NCI-H1436 (cell line): Measurements from ENCODE around the gene RNASE12.
"Not testable (repeated sequence)": the region's sequence is repeated elsewhere in the genome, so short reads cannot be mapped to it uniquely, and the experiment has no call there.

ENCODE experiments used
- DNase-seq: peaks from one replicate; lab custom pipeline; 2025; lab: John Stamatoyannopoulos, UW

Gene RNASE12

DNA sequence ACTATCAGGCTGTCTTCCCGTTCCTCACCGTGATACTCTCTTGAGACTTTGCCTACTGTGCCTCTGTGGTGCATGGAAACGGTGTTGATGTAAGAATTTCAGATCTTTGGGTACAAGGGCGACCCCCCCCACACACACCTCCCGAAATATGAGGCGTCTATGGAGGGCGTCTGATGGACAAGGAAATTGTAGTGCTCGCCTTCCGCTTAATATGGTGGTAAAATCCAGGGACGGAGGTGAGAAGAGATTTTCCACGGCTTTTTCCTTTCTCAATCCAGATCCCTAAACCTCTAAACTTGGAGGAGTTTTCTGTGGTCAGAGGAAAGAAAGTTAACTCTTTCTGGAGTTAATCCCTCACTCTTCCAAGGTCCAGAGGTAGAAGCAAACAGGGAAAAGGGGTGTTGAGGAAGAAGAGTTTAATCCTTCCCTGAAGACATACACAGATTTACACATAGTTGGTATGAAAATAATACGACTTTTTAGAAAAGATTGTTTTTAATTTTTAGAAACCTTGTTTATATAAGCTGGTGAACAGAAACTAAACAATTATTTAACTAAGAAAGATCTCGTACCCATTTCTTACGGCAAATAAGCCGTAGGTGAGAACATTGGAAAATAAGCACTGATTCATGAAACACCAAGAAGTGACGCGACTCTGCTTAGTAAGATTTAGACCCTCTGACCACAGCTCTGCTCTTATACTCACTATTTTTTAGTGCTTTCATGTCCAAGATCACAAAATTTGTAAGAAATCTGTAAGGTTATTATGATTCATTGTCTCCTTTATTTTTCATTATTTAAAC, 23.1 kb upstream of the RNASE12 start:
- no peak for DNase-seq

DNA sequence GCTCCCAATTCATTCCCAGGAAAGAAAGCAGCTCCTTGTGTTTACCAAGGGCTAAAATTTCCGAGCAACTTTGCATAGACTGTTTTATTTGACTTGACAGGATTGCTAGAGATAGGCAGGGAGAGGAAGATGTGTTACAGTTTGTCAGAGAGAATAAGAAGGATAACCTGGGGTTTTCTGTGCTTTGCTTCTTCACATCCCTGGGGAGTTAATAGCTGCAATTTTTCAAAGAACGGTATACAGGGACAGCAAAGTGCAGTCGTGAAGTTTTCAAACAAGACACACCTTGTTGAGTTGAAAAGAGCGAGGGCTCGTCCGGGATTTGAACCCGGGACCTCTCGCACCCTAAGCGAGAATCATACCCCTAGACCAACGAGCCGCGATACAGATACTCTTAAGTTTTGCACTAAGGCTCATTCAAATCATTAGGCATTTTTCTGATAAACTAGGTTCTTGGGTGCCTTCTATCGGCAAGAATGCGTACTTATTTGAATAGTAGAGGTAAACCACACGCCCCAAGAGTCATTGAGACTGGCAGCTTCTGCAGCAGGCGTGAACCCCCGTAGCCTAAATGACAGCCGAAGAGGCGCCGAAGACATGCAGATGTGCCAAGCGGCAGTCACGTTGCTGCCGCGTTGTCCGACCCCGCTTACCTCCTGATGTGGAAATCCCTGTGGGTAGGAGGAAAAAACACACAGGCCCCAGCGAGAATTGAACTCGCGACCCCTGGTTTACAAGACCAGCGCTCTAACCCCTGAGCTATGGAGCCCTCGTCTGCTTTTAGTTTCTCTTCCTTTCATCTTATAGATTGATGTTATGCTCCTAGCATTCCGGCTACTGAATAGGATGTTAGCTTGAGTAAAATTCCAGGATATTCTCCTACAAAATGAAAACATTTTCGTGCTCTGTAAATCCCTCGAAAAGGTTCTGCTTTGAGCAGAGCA, 22.2 kb upstream of the RNASE12 start:
- DNase-seq: peak; percentile 84

DNA sequence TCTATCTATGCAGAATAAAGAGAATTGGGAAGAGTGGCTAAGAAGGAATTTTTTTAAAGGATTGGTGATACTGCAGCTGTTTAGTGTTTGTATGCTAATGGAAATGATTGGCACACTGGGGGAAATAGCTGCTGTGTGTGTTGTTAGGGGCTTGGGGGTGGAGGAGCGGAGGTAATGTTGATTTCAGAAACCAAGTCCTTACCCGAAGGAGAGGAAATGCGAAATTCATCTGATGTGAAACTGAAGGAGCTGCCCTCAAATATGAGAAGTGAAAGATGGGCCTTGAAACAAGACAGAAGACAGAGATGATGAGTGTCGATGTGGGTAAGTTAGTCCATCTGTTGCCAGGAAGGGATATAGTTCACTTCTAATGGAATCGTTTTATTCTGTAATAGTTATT, 21.2 kb upstream of the RNASE12 start:
- no peak for DNase-seq

DNA sequence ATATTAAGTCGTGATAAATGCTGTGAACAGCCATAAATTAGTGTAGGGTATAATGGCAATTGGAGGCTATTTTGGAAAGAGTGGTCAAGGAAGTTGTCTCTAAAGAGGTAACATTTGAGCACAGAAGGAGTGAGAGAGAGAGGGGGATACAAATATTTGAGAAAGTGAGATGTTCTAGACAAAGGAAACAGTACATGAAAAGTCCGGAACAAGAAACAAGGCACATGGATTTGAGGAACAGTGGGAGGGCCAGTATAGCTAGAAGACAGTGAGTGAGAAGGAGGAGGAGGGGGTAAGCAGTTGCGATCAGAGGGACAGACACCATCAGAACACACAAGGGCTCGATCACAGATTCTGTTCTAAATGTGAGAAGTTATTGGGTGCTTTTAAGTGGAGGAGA, 20.1 kb upstream of the RNASE12 start:
- no peak for DNase-seq

DNA sequence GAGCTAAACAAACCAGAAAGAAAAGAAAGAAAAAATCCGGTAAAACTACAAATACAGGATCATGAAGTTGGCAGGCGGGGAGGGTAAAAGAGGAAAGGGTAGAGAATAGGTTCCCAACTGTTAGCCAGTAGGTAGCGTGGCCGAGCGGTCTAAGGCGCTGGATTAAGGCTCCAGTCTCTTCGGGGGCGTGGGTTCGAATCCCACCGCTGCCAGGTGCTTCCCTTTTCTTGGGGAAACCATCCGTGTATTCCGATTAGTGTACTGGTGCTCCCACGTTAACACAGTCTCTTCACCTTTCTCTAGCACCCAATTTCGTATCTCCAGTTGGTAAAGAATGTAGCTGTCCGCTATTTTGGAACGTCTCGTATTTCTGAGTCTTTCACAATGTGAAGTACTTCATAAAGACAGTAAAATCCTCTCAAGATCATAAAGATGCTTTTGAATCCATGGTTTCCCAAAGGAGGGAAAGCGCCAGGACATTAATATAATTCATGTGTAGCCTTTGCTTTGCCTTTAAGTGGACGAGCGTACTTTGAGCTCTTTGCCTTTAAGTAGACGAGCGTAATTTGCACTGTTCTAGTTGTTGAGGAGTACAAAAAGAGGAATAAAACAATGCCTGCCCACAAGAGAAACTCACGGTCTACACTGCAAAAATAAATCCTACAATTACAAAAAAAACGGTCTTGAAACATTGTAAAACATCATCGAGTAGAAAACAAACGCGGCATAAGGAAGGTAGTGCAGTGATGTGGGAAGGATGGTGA, 19.0 kb upstream of the RNASE12 start:
- peak; percentile 63 for DNase-seq

DNA sequence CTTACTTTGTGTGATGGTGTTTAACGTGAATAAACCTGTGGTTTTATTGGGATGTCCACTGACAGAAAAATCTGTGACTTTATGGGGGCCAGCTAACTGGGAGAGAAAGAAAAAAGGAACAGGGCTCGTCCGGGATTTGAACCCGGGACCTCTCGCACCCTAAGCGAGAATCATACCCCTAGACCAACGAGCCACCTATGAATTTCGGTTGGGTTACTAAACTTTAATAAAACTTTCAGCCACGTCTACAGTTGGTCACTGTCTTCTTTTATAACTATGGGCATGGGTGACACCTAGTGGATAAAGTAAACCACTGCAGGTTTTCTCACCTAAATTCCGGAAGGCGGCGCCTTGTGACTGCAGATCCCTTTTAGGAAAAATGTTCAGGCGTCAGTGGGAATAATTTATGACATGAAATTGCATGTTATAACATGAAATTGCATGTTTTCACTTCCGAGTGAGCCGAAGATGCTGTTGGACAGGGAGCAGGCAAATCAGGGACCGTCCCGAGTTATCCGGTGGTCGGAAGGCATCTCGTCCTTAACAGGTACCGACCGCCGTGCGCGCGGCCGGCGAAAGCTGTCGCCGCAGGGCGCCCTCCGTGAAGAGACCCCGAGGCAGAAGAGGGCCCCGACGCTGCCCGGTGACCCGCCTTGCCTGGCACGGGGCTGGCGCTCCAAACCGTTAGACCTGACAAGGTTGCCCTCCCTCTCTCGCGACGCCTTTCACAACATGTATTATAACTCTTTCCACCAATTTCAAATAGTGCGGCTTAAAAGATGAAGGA, 18.2 kb upstream of the RNASE12 start:
- peak; percentile 77 for DNase-seq

DNA sequence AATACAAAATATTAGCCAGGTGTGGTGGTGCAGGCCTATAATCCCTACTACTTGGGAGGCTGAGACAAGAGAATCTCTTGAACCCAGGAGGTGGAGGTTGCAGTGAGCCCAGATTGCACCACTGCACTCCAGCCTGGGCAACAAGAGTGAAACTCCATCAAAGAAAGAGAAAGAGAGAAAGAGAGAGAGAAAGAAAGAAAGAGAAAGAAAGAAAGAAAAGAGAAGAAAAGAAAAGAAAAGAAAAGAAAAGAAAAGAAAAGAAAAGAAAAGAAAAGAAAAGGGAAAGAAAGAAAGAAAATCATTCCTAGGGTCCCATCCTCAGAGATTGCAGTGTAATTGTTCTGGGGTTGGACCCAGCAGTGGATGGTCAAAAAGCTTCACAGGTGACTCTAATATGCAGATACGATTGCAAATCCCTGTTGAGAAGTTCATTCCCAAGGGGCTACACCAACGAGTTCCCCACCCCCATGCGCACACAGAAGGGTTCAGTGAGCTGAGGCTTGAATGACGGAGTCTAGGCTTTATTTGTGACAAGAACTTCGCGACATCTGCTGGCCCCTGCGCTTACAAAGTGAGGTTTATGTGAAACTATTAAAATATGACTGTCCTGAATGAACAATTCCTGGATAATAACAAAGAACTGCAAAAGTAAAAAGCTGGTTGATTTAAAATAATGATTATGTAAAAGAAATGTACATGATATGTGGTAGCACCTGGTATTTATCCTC, 17.4 kb upstream of the RNASE12 start:
- no peak for DNase-seq

DNA sequence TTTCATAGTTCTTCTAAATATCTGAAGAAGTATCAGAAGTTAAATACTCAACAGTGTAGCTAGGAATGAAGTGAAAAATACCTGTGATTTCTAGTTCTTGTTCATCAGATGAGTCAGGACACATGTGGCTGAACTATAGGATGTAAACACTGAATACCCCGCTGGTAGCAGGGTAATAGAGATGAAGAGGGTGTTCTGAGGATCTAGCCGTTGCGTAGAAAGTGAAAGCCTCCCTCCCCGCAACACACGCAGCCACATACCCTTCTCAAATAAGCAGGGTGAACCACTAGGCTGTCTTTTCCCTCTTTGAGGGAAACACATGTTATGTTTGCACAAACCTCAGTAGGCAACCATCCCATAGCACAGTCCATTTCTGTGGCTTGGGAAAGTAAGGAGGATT, 16.4 kb upstream of the RNASE12 start:
- no peak for DNase-seq

DNA sequence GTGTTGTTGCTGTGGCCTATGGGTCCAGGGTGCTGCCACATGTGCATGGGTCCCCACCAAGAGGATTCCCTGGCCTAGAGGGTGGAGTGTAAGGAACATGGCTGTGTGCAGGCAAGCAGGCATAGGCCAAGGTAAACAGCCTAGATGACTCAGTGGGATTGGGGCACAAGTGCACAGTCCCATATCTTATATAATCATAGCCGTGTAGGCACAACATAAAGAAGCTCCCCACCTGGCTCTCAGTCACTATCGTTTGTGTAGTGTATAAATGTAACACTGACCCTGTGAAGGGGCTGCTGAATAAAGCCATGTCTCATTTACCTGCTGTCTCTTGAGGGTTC, 15.7 kb upstream of the RNASE12 start:
- no peak for DNase-seq

DNA sequence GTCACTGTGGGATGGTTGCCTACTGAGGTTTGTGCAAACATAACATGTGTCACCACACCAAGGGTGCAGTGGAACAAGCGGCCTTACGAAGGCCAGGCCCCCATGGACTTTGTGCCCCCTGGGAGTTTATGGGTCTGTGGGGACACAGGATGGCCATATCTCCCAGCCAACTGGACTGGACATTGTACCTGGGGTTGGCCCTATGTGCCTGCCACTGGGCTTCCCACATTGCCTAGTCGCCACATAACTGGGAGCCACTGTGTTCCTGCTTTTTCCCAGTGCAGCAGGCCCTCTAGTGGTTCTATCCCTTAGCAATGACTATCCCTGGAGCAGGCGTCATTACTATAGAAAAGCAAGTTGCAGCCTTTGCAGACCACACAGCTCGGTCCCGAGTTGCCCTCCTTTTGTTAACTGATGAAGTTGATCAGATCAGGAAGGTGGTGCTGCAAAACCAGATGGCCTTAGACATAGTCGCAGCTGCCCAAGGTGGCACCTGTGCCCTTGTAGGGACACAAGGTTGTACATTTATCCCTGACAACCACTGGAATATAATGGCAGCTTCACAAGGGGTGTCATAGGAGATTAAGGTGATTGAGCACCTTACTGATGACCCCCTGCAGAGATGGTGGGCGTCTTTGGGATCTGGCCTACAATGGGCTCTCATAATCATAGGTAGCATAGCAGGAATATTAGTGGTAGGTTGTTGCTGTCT, 15.2 kb upstream of the RNASE12 start:
- DNase-seq: no peak

DNA sequence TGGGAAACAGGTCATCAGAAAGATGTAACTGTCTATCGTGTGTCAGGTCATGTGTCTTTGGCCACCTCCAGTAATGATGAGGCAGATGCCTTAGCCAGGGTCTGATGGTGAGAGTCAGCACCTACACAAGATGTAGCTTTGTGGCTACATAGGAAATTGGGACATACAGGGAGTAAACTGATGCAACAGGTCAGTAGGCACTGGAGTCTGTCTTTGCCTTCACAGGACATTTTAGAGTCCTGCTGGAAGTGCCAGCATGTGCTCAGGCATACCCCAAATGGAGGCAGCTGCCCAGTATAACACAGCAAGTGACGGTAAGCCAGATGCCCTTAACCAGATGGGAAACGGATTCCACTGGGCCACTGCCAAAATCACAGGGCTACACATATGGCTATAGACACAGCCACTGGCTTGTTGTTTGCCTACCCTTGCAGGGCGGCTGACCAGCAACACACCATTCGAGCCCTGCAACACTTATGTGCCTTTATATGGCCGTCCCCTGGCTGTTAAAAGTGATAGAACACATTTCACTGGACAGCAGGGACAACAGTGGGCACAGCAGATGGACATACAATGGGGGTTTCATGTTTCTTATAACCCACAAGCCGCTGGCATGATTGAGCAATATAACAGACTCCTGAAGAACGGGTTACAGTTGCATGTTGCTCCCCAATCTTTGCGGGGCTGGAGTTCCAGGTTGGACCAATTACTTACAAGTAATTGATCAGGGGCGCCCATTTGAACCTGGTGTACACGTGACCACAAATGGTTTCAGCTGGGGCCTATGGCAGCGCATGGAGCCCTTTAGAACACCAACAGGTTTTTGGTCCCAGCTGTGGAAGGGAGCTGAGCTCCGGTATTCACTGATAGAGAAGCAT, 12.9 kb upstream of the RNASE12 start:
- no peak for DNase-seq

DNA sequence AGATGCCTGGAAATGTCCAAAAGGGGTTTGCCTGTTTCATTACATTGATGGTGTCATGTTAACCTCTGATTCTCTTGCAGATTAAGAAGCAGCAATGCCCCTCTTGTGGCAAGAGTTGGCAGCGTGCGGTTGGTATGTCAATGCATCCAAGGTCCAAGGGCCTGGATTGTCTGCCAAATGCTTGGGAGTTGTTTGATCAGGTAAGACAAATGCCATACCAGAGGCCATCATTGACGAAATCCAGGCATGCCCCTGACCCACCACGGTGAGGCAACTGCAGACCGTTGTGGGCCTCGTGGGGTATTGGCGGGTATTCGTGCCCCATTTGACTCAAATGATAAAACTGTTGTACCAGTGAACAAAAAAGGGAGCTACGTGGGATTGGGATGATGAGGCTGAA, 11.4 kb upstream of the RNASE12 start:
- no peak for DNase-seq

DNA sequence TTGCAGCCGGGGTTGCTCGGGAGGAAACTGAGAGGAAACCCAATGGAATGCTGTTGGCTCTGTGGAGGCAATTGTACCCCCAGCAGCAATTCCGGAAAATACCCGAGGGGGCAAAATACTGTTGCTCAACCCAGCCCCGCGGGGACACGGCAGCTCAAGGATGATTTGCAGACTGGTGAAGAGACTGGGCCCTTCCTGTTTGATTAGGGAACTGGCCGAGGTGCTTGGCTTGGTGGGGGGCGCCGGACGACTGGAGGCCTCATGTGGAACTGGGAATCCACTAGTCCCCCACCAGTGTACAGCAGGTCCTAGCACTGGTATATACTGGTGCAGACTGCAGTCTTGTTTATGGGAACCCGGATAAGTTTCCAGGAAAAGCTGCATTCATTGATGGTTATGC, 10.3 kb upstream of the RNASE12 start:
- no peak for DNase-seq

DNA sequence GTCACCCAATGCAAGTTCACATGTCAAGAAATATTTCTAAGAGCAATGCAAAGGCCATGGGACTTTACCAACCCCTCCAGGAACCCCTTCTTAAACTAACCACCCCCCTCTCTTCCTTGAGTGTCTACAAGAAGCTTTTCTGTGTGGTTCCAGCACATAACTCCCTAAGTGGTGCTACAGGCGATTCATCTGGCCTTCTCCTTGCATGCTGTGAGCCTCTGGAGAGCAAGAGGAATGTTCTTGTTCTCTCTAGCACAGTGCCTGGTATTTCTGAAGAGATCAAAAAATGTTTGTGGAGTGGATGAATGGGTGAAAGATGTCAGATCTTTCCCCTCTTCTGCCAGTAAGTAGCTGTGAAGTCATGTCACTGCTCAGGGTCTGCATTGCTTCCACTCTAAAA, 5.9 kb upstream of the RNASE12 start:
- no peak for DNase-seq

DNA sequence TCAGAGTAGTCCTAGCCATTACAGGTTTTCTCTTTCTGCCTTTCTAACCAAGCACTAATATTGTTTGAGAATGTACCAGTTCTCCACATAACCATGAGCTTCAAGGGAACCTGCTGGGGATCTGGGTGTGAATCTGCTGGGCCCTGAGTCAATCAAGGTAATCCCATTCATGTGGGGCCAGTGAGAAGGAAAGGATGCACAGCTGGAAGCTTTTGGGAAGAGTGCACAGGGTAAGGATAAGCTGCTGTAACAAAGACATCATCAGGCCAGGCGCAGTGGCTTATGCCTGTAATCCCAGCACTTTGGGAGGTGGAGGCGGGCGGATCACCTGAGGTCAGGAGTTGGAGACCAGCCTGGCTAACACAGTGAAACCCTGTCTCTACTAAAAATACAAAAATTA, 4.5 kb upstream of the RNASE12 start:
- DNase-seq: not testable (repeated sequence)

DNA sequence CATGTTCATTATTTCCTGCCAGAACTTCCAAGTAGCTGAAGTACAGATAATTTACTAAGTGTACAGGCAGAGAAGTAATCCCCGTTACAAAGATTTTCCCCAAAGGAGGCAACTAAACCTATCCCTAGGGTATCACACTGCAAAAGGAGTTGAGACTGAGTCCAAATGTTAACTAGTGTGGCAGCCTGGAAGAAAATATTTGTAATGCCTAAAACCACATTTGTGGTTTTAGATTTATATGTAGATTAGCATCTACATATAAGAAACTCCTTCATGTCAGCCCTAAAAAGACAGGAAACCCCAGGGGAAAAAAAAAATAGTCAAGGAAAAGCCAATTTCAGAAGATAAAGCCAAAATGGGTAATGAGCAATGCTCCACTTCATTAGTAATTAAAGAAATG, 1.4 kb upstream of the RNASE12 start:
- no peak for DNase-seq

DNA sequence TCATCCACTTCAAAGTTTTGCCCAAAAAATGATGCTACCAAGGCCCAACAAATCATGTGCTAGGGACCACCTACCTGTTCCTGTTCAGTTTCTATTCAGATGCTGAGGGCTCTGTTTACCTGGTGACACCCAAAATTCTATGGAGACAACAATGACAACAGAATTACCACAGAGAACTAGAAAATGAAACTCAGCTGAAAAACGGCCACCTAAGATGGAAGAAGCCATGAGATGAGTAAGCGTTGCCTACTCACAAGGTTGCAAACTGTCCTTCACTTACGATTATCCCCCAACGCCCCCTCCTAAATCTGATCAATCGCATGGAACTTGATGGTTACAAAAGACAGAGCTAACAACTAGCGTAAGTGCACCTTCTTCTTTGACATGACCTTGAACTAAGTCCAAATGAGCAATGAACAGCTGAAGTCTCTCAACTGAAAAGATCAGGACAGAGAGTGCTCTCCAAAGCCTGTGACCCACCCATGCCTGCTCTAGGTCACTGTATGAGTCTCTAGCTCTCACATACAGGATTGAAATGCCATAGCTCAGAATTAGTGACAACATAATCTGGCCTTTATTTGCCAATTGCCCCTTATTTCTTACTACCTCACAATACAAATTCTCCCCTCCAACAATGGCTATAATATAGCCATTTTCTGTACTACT, 3.6 kb downstream of the RNASE12 start, which contains the start of gene RNASE11:
Gene RNASE11 (minus strand): TSS at position 513 of the 666 bp plus-strand sequence.
- no peak for DNase-seq

DNA sequence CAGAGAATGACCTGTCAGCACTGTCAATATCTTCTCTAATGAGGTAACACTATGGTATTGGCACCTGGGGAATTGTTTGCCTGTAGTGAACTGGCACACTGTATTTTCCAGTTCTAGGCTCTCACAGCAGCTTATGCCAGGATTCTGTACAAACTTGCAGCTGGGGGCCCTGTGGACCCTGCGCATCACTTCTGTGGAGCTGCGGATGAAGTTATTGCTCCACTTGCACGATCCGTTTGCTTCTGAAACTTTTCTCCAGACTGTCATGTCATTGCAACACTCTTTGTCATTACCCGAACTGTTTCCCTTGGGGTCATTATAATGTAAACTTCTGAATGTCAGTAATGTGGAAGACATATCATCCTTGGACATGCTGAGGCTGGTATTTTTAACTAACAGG, 7.3 kb downstream of the RNASE12 start:
- DNase-seq: no peak

DNA sequence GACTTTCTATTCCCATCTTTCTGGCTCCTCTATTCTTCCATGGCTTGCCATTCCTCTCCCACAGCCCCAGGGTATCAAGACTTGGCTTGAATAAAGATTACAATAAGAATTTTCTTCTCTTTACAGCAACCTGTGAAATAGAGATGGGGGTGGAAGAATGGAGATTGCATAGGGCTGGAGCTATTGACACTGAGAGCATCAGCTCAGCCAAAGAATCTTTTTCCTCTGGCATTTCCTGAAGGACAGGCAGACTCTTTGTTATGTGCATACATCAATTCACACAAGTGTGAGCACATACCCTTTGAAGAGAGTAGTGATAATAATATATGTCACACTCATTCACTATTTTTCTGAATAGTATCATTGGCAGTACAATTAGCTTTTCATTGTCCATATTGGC, 8.0 kb downstream of the RNASE12 start:
- DNase-seq: no peak
